ENCODE results near the gene KRT37. TPM values are rescaled to one million over a fixed set of nuclear protein-coding genes. Genes with fewer than 3 reads are reported as not detected.

Gene KRT37
- polyA plus RNA-seq, 12 donors, result 0.29 TPM; not detected in 11

Other genes with a start within 250 kb of the KRT37 start
- gene KRTAP4-2, start 246.4 kb downstream of the KRT37 start, polyA plus RNA-seq (ENCODE audit: insufficient read length in 12 of 12), result not detected
- not detected for gene KRTAP4-1, start 239.7 kb downstream of the KRT37 start, polyA plus RNA-seq (ENCODE audit: insufficient read length in 12 of 12)
- gene KRTAP9-1, start 234.7 kb downstream of the KRT37 start, polyA plus RNA-seq (ENCODE audit: insufficient read length in 12 of 12), result not detected
- not detected for gene KRTAP9-2, start 197.9 kb downstream of the KRT37 start, polyA plus RNA-seq (ENCODE audit: insufficient read length in 12 of 12)
- not detected for gene KRTAP9-3, start 192.1 kb downstream of the KRT37 start, polyA plus RNA-seq (ENCODE audit: insufficient read length in 12 of 12)
- gene KRTAP9-8, start 186.6 kb downstream of the KRT37 start, polyA plus RNA-seq (ENCODE audit: insufficient read length in 12 of 12), result not detected
- gene KRTAP9-4, start 174.9 kb downstream of the KRT37 start, polyA plus RNA-seq (ENCODE audit: insufficient read length in 12 of 12), result not detected
- not detected for gene KRTAP9-9, start 169.2 kb downstream of the KRT37 start, polyA plus RNA-seq (ENCODE audit: insufficient read length in 12 of 12)
- under 1 TPM in 7 of 12 donors, not detected in 5; 0.11 to 0.65 (median 0.24) TPM for gene KRTAP9-6, start 159.2 kb downstream of the KRT37 start, polyA plus RNA-seq (ENCODE audit: insufficient read length in 12 of 12)
- gene KRTAP9-7, start 148.9 kb downstream of the KRT37 start, polyA plus RNA-seq (ENCODE audit: insufficient read length in 12 of 12), result not detected
- gene KRTAP29-1, start 121.7 kb downstream of the KRT37 start, polyA plus RNA-seq (ENCODE audit: insufficient read length in 12 of 12), result not detected
- gene KRTAP16-1, start 115.3 kb downstream of the KRT37 start, polyA plus RNA-seq (ENCODE audit: insufficient read length in 12 of 12), result not detected
- gene KRTAP17-1, start 108.9 kb downstream of the KRT37 start, polyA plus RNA-seq (ENCODE audit: insufficient read length in 12 of 12), result not detected
- not detected for gene KRT33A, start 73.8 kb downstream of the KRT37 start, polyA plus RNA-seq (ENCODE audit: insufficient read length in 12 of 12)
- under 1 TPM in 3 of 12 donors, not detected in 9; 0.13 to 0.15 (median 0.14) TPM for gene KRT33B, start 54.8 kb downstream of the KRT37 start, polyA plus RNA-seq (ENCODE audit: insufficient read length in 12 of 12)
- gene KRT34, start 42.3 kb downstream of the KRT37 start, polyA plus RNA-seq (ENCODE audit: insufficient read length in 12 of 12), result under 1 TPM in 1 of 12 donors, not detected in 11; 0.33 TPM
- 1 to 10 TPM in 10 of 12 donors, not detected in 2; 3.5 to 6.3 (median 4.4) TPM for gene KRT31, start 27.0 kb downstream of the KRT37 start, polyA plus RNA-seq (ENCODE audit: insufficient read length in 12 of 12)
- gene KRT38, start 16.4 kb upstream of the KRT37 start, polyA plus RNA-seq (ENCODE audit: insufficient read length in 12 of 12), result not detected
- under 1 TPM in 1 of 12 donors, not detected in 11; 0.55 TPM for gene KRT32, start 42.8 kb upstream of the KRT37 start, polyA plus RNA-seq (ENCODE audit: insufficient read length in 12 of 12)
- gene KRT35, start 56.6 kb upstream of the KRT37 start, polyA plus RNA-seq (ENCODE audit: insufficient read length in 12 of 12), result under 1 TPM in 1 of 12 donors, not detected in 11; 0.11 TPM
- gene KRT36, start 65.3 kb upstream of the KRT37 start, polyA plus RNA-seq (ENCODE audit: insufficient read length in 12 of 12), result under 1 TPM in 1 of 12 donors, not detected in 11; 0.23 TPM
- 100 to 1,000 TPM in 3 of 12 donors, 1 to 10 TPM in 2, under 1 TPM in 1, not detected in 6; 0.63 to 746 (median 70.1) TPM for gene KRT13, start 81.0 kb upstream of the KRT37 start, polyA plus RNA-seq (ENCODE audit: insufficient read length in 12 of 12)
- 100 to 1,000 TPM in 1 of 12 donors, 10 to 100 TPM in 2, 1 to 10 TPM in 2, under 1 TPM in 2, not detected in 5; 0.13 to 365 (median 3.4) TPM for gene KRT15, start 94.3 kb upstream of the KRT37 start, polyA plus RNA-seq (ENCODE audit: insufficient read length in 12 of 12)
- 100 to 1,000 TPM in 1 of 12 donors, 10 to 100 TPM in 3, 1 to 10 TPM in 3, under 1 TPM in 4, not detected in 1; 0.34 to 178 (median 1.4) TPM for gene KRT19, start 103.7 kb upstream of the KRT37 start, polyA plus RNA-seq (ENCODE audit: insufficient read length in 12 of 12)
- under 1 TPM in 2 of 12 donors, not detected in 10; 0.17 to 0.44 TPM for gene KRT9, start 147.5 kb upstream of the KRT37 start, polyA plus RNA-seq (ENCODE audit: insufficient read length in 12 of 12)
- 100 to 1,000 TPM in 1 of 12 donors, 10 to 100 TPM in 2, 1 to 10 TPM in 2, under 1 TPM in 3, not detected in 4; 0.18 to 229 (median 2.1) TPM for gene KRT14, start 162.3 kb upstream of the KRT37 start, polyA plus RNA-seq (ENCODE audit: insufficient read length in 12 of 12)
- 1 to 10 TPM in 2 of 12 donors, under 1 TPM in 1, not detected in 9; 0.90 to 3.9 (median 1.5) TPM for gene KRT16, start 188.2 kb upstream of the KRT37 start, polyA plus RNA-seq (ENCODE audit: insufficient read length in 12 of 12)
- 1,000 to 10,000 TPM in 1 of 12 donors, 100 to 1,000 TPM in 2, 1 to 10 TPM in 2, under 1 TPM in 5, not detected in 2; 0.33 to 1,262 (median 2.2) TPM for gene KRT17, start 200.0 kb upstream of the KRT37 start, polyA plus RNA-seq (ENCODE audit: insufficient read length in 12 of 12)